HCT116 (cell line): ENCODE data around the gene ANKRA2. TPM values are rescaled to one million over a fixed set of nuclear protein-coding genes. Genes with fewer than 3 reads are reported as not detected.

ENCODE experiments used
- ATAC-seq: fragments of 200-7000 bp; cut with Tn5 transposase; 2 replicates; pipeline ENCODE4 v1.9.1; 2020; ENCODE audit warnings: mild to moderate bottlenecking, moderate library complexity
- BruUV-seq: library from RNA; stranded (reverse); fragments of 400-500 nt; replicated peaks from 2 replicates; lab custom pipeline; 2021; lab: Mats Ljungman, UMichigan
- CTCF ChIA-PET: fragments of 300-600 bp; sonication (Branson Sonifier 250); formaldehyde crosslinking; loops from one replicate; lab custom pipeline; 2021; ENCODE audit warnings: antibody characterized with exemption; lab: Charles Lee
- POLR2A ChIA-PET: fragments of 300-600, 350-600 bp; sonication (Branson Sonifier 250); formaldehyde crosslinking; loops from one replicate; lab custom pipeline; 2021; ENCODE audit warnings: antibody characterized with exemption; lab: Charles Lee
- RAD21 ChIA-PET, 2 experiments: fragments of 300-600 bp; sonication (Branson Sonifier 250); formaldehyde crosslinking; loops; one replicate each; lab custom pipeline; 2023; ENCODE audit warnings: low total read pairs in 2 of 2; ENCODE audit not compliant: uncharacterized antibody in 2 of 2, unreplicated experiment in 2 of 2, low non-redundant PET in 1 of 2; lab: Charles Lee
- DNase-seq: peaks from one replicate; pipeline ENCODE4 v3.0.0-alpha.2; 2010; ENCODE audit warnings: low read depth, low spot score
- H2AFZ ChIP-seq: fragments of 200-600 bp; shearing (Covaris generic), sonication (generic); 2 replicates; pipeline ENCODE4 v1.6.1; 2017; ENCODE audit warnings: low read depth, mixed run types, mixed read lengths, antibody characterized with exemption, low read length; ENCODE audit not compliant: poor library complexity, severe bottlenecking
- H3K27ac ChIP-seq: 2 replicates; pipeline ENCODE4 v1.5.1; 2012; ENCODE audit warnings: low read depth, low read length
- H3K27me3 ChIP-seq: fragments of 200-600 bp; sonication (generic); 2 replicates; pipeline ENCODE4 v1.6.1; 2016; ENCODE audit warnings: mixed run types, low read length, mixed read lengths; ENCODE audit not compliant: insufficient read depth
- H3K36me3 ChIP-seq, 2 experiments: fragments of 200-500 bp in 1 of 2; fragments of 200-600 bp in 1 of 2; sonication (Bioruptor generic) in 1 of 2; sonication (generic) in 1 of 2; 2 replicates each; pipeline versions ENCODE4 v1.5.1 to v1.6.1; 2014 to 2016; ENCODE audit warnings: low read length in 2 of 2, inconsistent platforms in 1 of 2, mixed read lengths in 1 of 2, mixed run types in 1 of 2; ENCODE audit not compliant: insufficient read depth in 2 of 2, control insufficient read depth in 1 of 2
- H3K4me1 ChIP-seq, 2 experiments: fragments of 200-600 bp in 1 of 2; sonication (generic) in 1 of 2; 2 replicates each; pipeline versions ENCODE4 v1.5.1 to v1.6.1; 2012 to 2017; ENCODE audit warnings: low read length in 2 of 2, inconsistent platforms in 1 of 2, mild to moderate bottlenecking in 1 of 2, mixed read lengths in 1 of 2, mixed run types in 1 of 2, moderate library complexity in 1 of 2; ENCODE audit not compliant: insufficient read depth in 2 of 2, control insufficient read depth in 1 of 2
- H3K4me2 ChIP-seq: fragments of 200-600 bp; sonication (generic); 2 replicates; pipeline ENCODE4 v1.6.1; 2017; ENCODE audit warnings: mixed run types, low read length, mixed read lengths
- H3K4me3 ChIP-seq, 2 experiments: fragments of 200-600 bp in 1 of 2; sonication (generic) in 1 of 2; replicated peaks in 1 of 2; 2 replicates each; pipeline ENCODE4 v1.5.1; 2011 to 2016; ENCODE audit warnings: low read length in 2 of 2, control low read depth in 1 of 2, low read depth in 1 of 2, mild to moderate bottlenecking in 1 of 2, mixed read lengths in 1 of 2, mixed run types in 1 of 2
- H3K79me2 ChIP-seq: fragments of 200-600 bp; sonication (generic); 2 replicates; pipeline ENCODE4 v1.6.1; 2017; ENCODE audit warnings: mild to moderate bottlenecking, mixed run types, low read length, moderate library complexity, mixed read lengths; ENCODE audit not compliant: insufficient read depth
- H3K9ac ChIP-seq: fragments of 200-600 bp; sonication (generic); 2 replicates; pipeline ENCODE4 v1.6.1; 2016; ENCODE audit warnings: low read length, mixed read lengths
- H3K9me2 ChIP-seq: fragments of 200-600 bp; sonication (generic), shearing (Covaris generic); 2 replicates; pipeline ENCODE4 v1.6.1; 2017; ENCODE audit warnings: mixed run types, mild to moderate bottlenecking, moderate library complexity; ENCODE audit not compliant: insufficient read depth
- H3K9me3 ChIP-seq, 2 experiments: fragments of 200-500 bp in 1 of 2; fragments of 200-600 bp in 1 of 2; sonication (Bioruptor generic) in 1 of 2; sonication (generic) in 1 of 2; 2 replicates each; pipeline ENCODE4 v1.6.1; 2014 to 2017; ENCODE audit warnings: low read length in 2 of 2, mixed read lengths in 2 of 2, inconsistent platforms in 1 of 2, low read depth in 1 of 2, mild to moderate bottlenecking in 1 of 2, mixed run types in 1 of 2, moderate library complexity in 1 of 2; ENCODE audit not compliant: control insufficient read depth in 1 of 2, insufficient read depth in 1 of 2
- H4K20me1 ChIP-seq: fragments of 200-600 bp; sonication (generic), shearing (Covaris generic); 2 replicates; pipeline ENCODE4 v1.6.1; 2017; ENCODE audit warnings: mixed run types, mild to moderate bottlenecking, moderate library complexity; ENCODE audit not compliant: insufficient read depth
- POLR2AphosphoS5 ChIP-seq: IDR thresholded peaks from 2 replicates; pipeline ENCODE4 v1.6.1; 2011; ENCODE audit warnings: mild to moderate bottlenecking, low read depth, low read length, moderate library complexity
- SIN3A ChIP-seq: IDR thresholded peaks from 2 replicates; pipeline ENCODE4 v1.6.1; 2012; ENCODE audit warnings: low read depth
- SP1 ChIP-seq: IDR thresholded peaks from 2 replicates; pipeline ENCODE4 v1.6.1; 2012; ENCODE audit warnings: low read depth
- TCF7L2 ChIP-seq: IDR thresholded peaks from 2 replicates; pipeline ENCODE4 v1.7.0; 2011; ENCODE audit warnings: borderline replicate concordance, inconsistent platforms; ENCODE audit not compliant: insufficient read depth, insufficient read length; ENCODE audit errors: extremely low read depth
- ZFX ChIP-seq: fragments of 450-650 bp; IDR thresholded peaks from 2 replicates; pipeline ENCODE4 v1.6.1; 2017
- intact Hi-C: fragments of 100-400 bp; cut with micrococcal nuclease; formaldehyde crosslinking; loops from 2 replicates; pipeline ENCODE4 v1.10.0; 2022
- total RNA-seq: library from RNA; stranded (reverse); gene quantifications from one replicate; pipeline ENCODE4 v1.2.1, GENCODE V29; 2021; ENCODE audit not compliant: unreplicated experiment

Gene ANKRA2
- total RNA-seq, 1 experiment from 2014 or later, result 17.0 TPM

DNA sequence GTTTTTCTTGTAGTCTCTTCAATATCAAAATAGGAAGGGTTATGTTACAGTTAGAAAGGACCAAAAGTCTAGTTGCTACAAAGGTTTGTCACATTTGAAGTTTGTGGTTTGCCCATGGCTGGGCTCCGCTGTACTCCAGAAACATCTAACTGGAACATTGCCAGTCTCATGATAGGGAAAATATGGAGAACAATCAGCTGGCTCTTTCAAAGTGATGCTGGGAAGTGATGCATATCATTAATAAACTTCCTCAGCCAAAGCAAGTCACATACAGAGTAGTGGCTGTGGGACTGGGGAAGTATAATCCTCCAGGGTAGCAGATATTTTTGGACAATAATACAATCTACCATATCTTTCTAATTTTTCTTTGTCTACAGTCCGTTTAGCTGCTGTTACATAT is 58.4 kb downstream of the ANKRA2 start:
- BruUV-seq, result no TSS peak
- CTCF ChIA-PET, result interaction anchor here (1.1 to 1.4 kb wide), 2 partner anchors 9 to 56 kb away, joined by 3 to 4 read pairs; partner anchors contain the start of gene BTF3

GRCh38 chr5:73506459-73506955 is 58.9 kb downstream of the ANKRA2 start:
- Histone ChIP-seq H3K9me3 (no peaks in the 10 kb centered on the region), H3K4me1 (no peaks in the 10 kb centered on the region), H3K9ac (no peak overlapping the region), H3K27me3 (no peaks in the 10 kb centered on the region), H3K36me3 (peaks cover 42 to 48% of the 10 kb centered on the region in 2 experiments), H3K4me2 (no peak overlapping the region), H3K4me3 (no peak overlapping the region), H4K20me1 (peaks cover 36% of the 10 kb centered on the region; the same call in 1 of the 2 replicates), H3K9me2 (no peaks in the 10 kb centered on the region), H2AFZ (no peak overlapping the region), H3K79me2 (peaks cover 25% of the 10 kb centered on the region), H3K27ac (no peak overlapping the region)
- ChIA-PET POLR2A (interaction anchor here (1.4 kb wide), 1 partner anchor 9 kb away, joined by 5 read pairs; the partner anchor contains the start of gene BTF3), RAD21 (no interaction called here), CTCF (interaction anchor here (1.4 kb wide), 1 partner anchor 8 kb away, joined by 3 read pairs; the partner anchor contains the start of gene BTF3)
- intact Hi-C loops, result no loop called here
- no peak for TF ChIP-seq TCF7L2
- no peak for TF ChIP-seq ZFX
- TF ChIP-seq POLR2AphosphoS5, result peak; percentile 54; the same call in 1 of the 2 replicates
- ATAC-seq, result peak; percentile 57
- no TSS peak for BruUV-seq
- DNase-seq, result no peak

More for the DNA sequence above, 58.4 kb downstream of the ANKRA2 start:
- ChIA-PET RAD21 (no interaction called here), POLR2A (interaction anchor here (1.4 kb wide), 1 partner anchor 9 kb away, joined by 5 read pairs; the partner anchor contains the start of gene BTF3)
- Histone ChIP-seq H3K4me2 (no peak overlapping the region), H3K4me1 (no peaks in the 10 kb centered on the region), H3K9ac (no peak overlapping the region), H2AFZ (no peak overlapping the region), H3K36me3 (peaks cover 42 to 46% of the 10 kb centered on the region in 2 experiments), H3K79me2 (peaks cover 20% of the 10 kb centered on the region), H3K4me3 (no peak overlapping the region), H3K9me2 (no peaks in the 10 kb centered on the region), H3K9me3 (no peaks in the 10 kb centered on the region), H3K27ac (no peak overlapping the region), H4K20me1 (peaks cover 34% of the 10 kb centered on the region; the same call in 1 of the 2 replicates), H3K27me3 (no peaks in the 10 kb centered on the region)
- intact Hi-C loops, result no loop called here
- ATAC-seq (peak; percentile 38), DNase-seq (no peak)
- TF ChIP-seq SIN3A (0 out of 2 replicates have a peak, but pooled peaks have one; percentile 19), SP1 (no peak)

Other genes with a start within 250 kb of the ANKRA2 start
- gene FOXD1, start 116.9 kb downstream of the ANKRA2 start, total RNA-seq, result 26.8 TPM
- 868 TPM for gene BTF3, start 67.2 kb downstream of the ANKRA2 start, total RNA-seq
- 39.3 TPM for gene UTP15, start 104 bp upstream of the ANKRA2 start, total RNA-seq
- gene ARHGEF28, start 60.6 kb upstream of the ANKRA2 start, total RNA-seq, result 6.1 TPM